GM19240 (cell line): ENCODE data around the gene DIS3L2.
"Not testable (repeated sequence)": the region's sequence is repeated elsewhere in the genome, so short reads cannot be mapped to it uniquely, and the experiment has no call there.

Experiments
- DNase-seq: peaks from one replicate; pipeline ENCODE4 v3.0.0; 2011; ENCODE audit warnings: low spot score; ENCODE audit not compliant: insufficient read length

DIS3L2 gene

DNA sequence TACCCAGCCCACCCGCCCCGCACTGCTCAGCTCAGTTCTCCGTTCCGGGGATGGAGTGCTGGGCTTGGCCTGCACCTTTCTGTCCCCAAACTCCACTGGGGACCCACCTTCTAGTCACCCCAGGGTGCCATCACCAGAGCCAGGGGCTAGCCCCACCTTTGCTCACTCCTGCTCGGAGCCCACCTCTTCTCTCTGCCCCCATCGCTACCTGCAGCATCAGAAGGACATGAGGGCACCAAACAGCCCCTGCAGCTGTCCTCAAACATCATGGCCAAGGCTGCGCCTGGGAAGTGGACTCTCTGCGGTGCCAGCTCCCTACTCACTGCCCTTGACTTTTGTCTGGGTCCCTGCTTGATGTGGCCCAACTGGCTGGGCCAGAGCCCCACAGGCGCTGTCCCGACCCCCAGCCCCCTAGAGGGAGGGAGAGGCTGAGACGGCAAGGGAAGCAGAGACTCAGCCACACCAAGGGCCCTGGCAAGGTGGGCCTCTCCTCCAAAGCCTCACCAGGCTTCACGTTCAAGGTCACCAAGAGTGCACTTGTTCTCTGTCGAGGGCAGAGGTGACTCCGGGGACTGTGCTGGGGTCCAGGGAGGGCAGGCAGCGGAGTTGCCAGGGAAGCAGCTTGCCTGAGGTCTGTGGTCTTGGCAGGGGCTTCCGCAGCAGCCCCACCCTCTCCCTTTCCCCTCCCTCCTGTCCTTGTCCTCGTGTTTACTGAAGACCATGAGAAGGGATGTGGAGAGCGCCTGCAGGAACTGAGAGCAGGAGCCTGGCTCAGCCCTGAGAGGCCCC is 403.5 kb downstream of the DIS3L2 start:
- not testable (repeated sequence) for DNase-seq

DNA sequence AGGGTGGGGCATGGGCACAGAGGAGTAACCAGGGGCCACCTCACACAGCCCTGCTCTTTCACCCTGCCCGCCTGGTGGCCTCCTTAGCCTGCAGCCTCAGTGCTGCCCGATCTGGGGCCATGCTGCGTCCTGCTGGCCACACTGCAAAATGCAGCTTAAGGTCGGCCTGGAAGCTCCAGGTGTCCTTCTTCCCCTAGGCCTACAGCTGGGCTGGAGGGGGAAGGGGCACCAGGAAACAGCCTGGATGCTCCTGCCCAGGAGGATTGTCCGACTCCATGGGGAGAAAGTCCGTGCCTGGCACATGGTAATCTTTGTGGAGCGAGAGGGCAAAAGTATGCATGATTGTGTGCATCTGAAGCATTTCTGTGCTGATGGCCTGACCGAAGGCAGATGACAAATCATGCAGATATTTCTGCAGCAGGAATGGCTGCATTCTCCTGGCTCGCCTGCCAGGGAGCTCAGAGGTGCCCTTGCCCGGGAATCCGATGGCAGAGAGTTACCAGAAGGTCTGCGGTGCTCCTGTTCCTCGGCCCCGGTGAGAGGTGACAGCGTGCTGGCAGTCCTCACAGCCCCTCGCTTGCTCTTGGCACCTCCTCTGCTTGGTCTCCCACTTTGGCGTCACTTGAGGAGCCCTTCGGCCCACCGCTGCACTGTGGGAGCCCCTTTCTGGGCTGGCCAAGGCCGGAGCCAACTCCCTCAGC is 404.3 kb downstream of the DIS3L2 start:
- DNase-seq, result no peak

DNA sequence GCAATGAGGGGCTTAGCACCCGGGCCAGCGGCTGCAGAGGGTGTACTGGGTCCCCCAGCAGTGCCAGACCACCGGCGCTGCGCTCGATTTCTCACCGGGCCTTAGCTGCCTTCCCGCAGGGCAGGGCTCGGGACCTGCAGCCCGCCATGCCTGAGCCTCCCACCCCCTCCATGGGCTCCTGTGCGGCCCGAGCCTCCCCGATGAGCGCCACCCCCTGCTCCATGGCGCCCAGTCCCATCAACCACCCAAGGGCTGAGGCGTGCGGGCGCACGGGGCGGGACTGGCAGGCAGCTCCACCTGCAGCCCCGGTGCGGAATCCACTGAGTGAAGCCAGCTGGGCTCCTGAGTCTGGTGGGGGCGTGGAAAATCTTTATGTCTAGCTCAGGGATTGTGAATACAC is 404.9 kb downstream of the DIS3L2 start:
- DNase-seq, result not testable (repeated sequence)

DNA sequence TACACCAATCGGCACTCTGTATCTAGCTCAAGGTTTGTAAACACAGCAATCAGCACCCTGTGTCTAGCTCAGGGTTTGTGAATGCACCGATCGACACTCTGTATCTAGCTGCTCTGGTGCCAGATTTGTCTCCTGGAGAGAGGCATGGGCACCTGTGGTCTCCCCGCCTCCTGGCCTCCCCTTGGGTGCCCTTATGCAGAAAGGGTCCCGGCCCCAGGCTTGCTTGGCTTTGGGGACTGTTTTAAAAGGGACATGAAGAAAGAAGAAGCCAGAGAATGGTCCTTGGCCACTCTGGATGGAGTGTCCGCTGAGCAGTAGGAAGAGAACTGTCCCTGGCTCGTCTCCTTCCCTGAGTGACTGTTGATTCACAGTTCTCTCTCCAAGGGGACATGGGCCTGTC is 405.5 kb downstream of the DIS3L2 start:
- DNase-seq, result no peak

DNA sequence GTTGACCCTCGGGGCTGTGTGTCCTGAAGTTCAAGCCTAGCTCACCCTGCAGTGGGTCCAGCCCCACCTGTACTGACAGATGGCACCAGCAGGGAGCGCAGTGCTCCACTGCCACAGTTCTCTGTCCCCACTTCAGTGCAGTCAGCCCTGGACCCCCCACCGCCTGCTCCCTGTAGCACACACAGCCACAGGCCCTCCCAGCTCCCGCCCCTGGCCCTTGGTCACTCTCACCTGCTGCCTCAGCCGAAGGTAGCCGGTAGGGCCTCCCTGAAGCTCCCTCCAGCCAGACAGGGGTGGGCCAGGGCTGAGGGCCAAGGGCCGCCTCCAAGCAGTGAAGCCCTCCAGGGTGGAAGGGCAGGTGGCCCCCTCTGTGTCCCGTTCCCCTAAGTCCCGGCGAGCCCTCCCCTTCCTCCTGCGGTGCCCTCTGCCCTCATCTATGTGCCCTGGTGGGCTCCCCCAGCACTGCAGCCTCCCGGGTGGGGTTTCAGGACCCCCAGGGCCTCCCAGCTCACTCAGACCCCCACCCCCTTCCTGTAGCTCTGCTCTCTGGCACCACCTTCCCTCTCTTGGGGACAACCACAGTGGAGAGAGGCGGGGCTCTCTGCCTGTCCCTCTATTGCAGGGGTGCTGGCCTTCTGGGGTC is 406.2 kb downstream of the DIS3L2 start:
- no peak for DNase-seq

DNA sequence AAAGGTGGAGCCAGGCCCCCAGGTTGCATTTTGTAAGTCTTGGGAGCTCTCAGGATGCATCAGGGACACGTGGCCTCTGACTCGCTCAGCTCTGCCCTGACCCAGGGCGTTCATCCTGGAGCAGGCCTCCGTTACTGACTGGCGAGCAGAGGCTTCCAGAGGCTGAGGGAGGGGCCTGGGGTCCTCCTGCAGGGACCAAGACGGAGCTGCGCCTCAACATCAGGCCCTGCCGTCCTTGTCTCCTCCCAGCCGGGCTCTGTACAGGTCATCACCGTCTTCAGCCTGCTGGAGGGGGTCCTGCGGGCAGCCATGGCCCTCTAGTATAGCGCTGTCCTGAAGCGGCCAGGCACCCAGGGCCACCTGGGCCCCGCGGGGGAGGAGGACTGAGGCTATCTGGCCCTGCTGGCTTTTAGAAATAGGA is 406.8 kb downstream of the DIS3L2 start:
- DNase-seq, result no peak

DNA sequence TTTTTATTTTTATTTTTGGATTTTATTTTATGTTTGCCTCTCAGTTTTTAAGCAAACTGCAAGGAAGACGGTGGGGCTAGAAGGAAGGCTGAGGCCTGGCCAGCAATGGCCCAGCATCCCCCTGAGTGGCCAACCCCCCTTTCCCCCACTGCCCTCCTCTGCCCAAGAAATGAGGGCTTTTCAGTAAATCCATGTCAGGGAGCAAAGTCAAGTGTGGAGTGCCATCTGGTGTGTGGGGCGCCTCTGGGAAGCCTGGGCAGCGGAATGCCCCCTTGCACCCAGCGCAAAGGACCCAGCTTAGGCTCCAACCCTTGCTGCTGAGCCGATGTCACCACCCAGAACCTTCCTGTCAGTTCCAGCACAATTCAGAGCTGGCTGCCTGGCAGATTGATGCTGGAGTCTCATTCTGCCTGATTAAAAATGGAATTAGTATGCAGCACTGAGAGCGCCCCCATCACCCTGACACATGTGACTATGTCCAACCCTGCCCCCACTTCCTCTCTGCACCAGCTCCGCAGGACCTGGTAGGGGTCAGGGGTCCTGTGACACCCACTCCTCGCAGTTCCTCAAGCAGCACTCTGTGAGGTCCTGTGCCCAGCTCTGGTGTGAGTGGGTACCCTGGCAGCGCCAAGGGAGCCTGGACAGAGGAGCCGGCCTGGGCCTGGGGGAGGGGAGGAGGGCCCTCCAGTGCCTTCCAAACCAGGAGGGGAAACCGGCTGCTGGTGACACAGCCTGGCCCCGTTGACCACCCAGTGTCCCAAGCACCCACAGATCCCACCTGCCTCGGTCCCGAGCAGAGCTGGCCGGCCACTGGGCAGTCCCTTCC is 407.8 kb downstream of the DIS3L2 start:
- no peak for DNase-seq

DNA sequence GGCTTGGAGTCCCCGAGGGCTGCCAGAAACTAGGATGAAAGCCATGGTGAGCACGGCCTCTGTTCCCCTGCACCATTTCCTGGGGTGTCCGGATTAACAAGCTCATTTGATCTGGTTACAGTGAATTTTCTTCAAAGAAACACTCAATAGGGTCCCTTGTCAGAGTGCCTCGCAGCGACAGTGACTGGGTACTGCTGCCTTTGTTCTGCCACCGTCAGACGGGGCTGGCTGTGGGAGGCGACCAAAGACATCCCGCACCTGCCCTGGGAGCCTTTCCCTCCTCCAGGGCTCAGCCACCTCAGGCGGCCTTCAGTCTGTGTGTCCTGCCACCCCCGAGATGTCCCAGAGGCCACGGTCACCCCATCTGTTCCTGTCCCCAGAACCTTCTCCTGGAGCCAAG is 408.5 kb downstream of the DIS3L2 start:
- DNase-seq, result not testable (repeated sequence)

DNA sequence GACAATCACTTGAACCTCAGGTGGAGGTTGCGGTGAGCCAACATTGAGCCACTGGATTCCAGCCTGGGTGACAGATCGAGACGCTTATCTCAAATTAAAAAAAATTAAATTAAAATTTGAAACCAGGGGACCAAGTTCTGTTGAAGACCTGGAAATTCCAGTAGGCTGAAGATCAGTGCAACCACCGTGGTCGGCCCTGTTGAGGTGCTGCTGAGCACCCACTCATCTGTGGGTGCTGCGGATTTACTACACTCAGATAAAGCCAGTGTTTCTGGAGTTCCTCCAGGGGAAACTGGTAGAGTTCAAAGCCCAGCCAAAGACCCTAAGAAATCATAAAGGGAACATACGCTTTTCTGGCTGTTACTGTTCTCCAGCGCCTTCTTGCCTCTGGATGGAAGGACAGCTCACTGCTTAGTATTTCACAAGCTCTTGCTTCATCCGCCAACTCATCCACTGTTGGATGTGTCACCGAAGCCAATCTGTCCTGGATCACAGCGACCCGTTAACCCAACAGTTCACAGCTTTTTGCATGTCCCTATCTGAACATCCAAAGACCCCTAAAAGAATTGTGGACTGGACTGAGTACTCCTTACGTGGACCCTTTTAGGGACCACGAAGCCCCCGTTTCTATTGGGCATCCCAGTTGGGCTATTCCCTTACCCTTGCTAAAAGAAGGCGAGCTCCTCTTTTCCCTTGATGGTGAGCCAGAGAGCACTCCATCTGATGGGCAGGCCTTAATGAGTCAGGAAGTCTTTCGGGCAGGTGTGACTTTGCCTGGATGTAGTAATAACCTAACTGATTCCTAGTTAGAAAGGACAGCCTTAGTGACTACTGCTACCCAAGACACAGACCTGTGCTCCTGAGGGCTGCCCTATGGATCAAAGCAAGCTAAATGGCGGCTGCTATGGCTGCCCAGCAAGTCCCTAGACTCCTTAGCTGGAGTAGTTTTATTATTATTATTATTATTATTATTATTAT is 411.0 kb downstream of the DIS3L2 start:
- DNase-seq, result no peak

DNA sequence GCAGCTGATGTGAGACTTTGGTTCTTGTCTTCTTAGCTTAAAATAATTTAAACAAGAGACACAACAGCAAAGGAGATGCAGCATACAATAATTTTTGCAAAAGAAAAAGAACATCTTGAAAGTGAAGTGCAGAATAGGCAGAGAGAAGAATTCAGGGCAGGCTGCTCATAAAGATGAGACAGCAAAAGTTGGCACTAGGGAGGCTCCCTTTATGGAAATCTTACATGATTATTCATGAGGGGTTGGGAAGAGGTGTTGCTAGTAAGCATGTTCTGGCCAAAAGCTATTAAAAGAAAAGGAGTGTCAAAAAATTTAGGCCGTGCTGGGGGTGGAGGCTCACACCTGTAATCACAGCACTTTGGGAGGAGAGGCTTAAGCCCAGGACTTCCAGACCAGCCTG is 412.8 kb downstream of the DIS3L2 start:
- DNase-seq, result no peak

DNA sequence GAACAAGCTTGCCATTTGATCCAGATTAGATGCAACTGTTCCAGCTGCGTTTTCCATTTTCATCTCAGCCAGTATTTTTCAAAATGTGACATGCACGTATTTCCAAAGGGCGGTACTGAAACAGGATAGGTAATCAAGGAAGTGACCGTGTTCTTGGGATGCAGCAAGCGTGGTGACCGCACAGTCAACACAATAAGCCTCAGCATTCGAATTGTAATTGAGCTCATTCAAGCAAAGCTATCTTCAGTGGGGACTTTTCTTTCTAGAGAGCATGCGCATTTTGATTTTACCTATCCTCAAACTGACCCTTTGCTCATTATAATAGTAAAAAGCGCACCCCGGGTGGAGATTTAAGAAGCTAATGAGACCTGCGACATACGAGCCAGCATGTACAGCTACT is 413.7 kb downstream of the DIS3L2 start:
- DNase-seq, result no peak

DNA sequence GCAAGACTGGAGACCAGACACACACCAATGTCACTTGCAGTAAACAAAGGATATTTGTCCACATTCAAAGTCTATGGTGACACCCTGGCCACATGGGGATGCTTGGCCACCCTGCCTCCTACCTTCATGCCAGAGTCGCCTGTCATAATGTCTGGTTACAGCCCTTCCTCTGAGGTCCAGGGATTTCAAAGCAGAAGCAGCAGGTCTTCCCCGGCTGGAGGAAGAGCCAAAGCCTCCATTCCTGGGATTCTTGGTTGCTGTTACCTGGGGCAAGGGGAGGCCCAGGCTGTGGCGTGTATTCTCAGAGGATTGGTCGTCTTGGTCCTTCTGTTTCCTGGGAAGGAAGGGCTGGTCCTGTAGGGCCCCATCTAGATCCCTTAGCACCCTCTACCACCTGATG is 414.7 kb downstream of the DIS3L2 start:
- no peak for DNase-seq

DNA sequence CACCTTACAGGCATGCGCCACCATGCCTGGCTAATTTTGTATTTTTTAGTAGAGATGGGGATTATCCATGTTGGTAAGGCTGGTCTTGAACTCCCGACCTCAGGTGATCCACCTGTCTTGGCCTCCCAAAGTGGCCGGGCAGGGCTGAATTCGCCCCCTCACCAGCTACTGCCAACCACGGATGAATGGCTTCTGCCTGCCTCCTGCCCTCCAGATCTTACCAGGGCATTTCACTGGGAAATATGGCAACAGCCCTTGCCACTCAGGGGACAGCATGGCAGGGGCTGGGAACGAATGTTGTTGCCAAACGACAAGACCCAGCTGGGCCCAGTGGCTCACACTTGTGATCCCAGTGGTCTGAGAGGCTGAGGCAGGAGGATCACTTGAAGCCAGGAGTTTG is 415.2 kb downstream of the DIS3L2 start:
- no peak for DNase-seq

DNA sequence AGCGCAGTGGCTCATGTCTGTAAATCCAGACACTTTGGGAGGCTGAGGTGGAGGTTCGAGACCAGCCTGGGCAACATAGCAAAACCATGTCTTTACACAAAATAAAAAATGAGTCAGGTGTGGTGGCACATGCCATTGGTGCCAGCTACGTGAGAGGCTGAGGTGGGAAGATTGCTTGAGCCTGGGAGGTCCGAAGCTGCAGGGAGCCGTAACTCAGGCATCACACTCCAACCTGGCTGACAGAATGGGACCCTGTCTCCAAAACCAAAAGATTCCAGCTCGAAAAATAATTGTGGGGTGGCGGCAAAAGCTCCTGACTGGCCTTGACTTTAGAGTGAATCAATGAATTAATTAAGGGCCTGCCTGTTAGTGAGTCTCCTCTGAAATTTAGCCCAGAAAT is 415.8 kb downstream of the DIS3L2 start:
- DNase-seq, result no peak

DNA sequence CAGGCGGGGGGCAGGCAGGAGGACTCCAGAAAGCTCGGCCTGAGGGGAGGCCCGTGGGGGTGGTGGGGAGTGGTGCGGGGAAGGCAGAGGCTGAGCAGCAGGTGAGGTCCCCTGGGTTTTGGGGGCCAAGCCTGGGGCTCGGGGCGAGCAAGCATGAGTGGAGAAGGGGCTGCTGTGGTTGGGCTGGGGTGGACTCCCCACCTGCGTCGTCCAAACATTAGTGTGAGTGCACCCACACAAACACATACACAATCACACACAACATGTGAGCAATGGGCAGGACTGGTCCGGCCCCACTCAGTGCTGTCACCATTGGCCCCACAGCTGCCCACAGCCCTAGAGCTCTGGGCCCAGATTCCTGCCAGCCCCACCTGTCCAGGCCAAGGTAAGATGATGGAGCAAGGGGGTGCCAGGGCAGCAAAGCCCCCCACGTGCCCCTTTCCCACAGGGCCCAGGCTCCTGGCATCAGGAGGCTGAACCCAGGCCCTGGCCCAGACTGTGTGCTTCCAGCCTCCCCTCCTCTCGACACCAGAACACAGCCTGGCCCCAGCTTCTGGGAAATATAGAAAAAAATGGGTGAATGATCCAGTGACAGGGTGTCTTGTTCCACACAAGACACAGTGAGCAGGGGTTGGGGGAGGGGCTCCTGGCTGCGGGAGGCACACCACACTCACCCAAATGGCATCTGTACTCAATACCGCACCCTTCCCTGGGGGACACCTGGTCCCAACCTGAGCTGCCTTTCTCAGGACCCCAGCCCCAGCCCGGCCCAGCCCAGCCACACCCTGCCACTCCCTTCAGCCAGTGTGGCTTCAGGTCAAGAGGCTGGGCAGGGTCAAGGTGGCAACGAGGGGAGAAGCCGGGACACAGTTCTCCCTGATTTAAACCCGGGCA is 416.6 kb downstream of the DIS3L2 start:
- no peak for DNase-seq

DNA sequence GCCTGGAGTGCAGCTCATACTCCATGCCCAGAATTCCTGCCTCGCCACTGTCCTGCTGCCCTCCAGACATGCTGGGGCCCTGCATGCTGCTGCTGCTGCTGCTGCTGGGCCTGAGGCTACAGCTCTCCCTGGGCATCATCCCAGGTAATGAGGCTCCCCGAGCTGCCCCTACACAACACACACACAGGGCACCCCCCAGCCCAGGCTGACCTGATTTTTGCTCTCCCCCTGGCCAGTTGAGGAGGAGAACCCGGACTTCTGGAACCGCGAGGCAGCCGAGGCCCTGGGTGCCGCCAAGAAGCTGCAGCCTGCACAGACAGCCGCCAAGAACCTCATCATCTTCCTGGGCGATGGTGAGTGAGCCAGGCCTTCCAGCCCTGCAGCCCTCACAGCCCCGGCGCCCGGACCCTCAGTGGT is 417.2 kb downstream of the DIS3L2 start, which contains the start of gene ALPP:
TSS of gene ALPP (plus strand) at position 17 of the 417 bp plus-strand sequence. CDS start at position 69, 52 bp downstream.
- not testable (repeated sequence) for DNase-seq

DNA sequence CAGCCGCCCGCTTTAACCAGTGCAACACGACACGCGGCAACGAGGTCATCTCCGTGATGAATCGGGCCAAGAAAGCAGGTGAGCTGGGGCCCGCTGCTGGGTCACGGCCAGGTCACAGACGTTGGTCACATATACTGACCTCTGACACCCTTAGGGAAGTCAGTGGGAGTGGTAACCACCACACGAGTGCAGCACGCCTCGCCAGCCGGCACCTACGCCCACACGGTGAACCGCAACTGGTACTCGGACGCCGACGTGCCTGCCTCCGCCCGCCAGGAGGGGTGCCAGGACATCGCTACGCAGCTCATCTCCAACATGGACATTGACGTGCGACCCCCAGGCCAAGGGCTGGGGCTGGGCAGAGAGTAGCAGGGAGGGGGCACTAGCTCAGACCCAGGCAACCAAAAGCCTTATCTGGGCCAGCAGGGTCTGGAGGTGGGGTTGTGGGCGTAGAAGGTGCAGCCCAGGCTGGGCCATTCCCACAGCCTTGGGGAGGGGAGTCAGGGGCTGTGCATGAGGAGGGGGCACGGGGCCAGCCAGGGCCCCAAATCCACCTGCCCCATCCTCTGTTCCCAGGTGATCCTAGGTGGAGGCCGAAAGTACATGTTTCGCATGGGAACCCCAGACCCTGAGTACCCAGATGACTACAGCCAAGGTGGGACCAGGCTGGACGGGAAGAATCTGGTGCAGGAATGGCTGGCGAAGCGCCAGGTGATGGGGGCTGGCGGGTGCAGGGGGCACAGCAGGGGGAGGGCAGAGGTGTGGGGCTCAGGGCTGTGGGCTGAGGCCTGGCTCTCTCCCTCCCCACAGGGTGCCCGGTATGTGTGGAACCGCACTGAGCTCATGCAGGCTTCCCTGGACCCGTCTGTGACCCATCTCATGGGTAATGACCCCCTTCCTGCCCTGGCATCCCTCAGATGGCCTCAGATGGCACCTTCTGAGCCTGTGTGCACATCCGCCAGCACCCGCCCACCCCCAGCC is 418.4 kb downstream of the DIS3L2 start:
- DNase-seq, result not testable (repeated sequence)
